ENCODE data around the gene ATP2B2. TPM values are rescaled to one million over a fixed set of nuclear protein-coding genes. Genes with fewer than 3 reads are reported as not detected.

Gene ATP2B2
- total RNA-seq, 1 donor from 2014 or later = not detected

- DNase-seq (ENCODE audit: low spot score in 2 of 2, unreplicated experiment in 2 of 2) = no peak
- H3K36me3 Mint-ChIP-seq = no peaks in the 10 kb centered on the region
- H3K4me1 Mint-ChIP-seq = no peaks in the 10 kb centered on the region
- peaks cover 11% of the 10 kb centered on the region for H3K27me3 Mint-ChIP-seq (ENCODE audit: low read depth)
- no peaks in the 10 kb centered on the region for H3K9me3 Mint-ChIP-seq
- H3K27ac Mint-ChIP-seq = no peak overlapping the region
- TF ChIP-seq, protein P1, sequence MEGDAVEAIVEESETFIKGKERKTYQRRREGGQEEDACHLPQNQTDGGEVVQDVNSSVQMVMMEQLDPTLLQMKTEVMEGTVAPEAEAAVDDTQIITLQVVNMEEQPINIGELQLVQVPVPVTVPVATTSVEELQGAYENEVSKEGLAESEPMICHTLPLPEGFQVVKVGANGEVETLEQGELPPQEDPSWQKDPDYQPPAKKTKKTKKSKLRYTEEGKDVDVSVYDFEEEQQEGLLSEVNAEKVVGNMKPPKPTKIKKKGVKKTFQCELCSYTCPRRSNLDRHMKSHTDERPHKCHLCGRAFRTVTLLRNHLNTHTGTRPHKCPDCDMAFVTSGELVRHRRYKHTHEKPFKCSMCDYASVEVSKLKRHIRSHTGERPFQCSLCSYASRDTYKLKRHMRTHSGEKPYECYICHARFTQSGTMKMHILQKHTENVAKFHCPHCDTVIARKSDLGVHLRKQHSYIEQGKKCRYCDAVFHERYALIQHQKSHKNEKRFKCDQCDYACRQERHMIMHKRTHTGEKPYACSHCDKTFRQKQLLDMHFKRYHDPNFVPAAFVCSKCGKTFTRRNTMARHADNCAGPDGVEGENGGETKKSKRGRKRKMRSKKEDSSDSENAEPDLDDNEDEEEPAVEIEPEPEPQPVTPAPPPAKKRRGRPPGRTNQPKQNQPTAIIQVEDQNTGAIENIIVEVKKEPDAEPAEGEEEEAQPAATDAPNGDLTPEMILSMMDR (IDR thresholded peaks at IDR 0.05; ENCODE audit: unreplicated experiment) = no peak
- H3K4me3 Mint-ChIP-seq = no peak overlapping the region
These were observed 135.0 kb downstream of the ATP2B2 start for GRCh38 chr3:10370429-10370828.

DNA sequence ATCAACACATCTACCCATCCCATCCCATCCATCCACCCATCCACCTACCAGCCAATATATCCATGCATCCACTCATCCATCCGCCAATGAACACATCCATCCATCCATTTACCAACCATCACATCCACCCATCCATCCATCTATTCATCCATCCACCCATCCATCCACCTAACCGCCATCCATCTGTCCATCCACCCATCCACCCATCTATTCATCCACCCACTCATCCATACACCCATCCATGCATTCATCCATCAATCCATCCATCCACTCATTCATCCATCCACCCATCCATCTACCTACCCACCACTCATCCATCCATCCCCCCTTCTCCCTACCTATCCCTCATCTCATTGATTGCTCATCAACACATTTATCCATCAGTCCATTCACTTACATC lies 136.9 kb downstream of the ATP2B2 start:
- H3K9me3 Mint-ChIP-seq = peaks cover under 1% of the 10 kb centered on the region
- H3K27ac Mint-ChIP-seq = no peak overlapping the region
- no peak for DNase-seq (ENCODE audit: low spot score in 2 of 2, unreplicated experiment in 2 of 2)
- H3K27me3 Mint-ChIP-seq (ENCODE audit: low read depth) = peaks cover 13% of the 10 kb centered on the region
- H3K4me1 Mint-ChIP-seq = no peaks in the 10 kb centered on the region
- H3K4me3 Mint-ChIP-seq = no peak overlapping the region
- no peaks in the 10 kb centered on the region for H3K36me3 Mint-ChIP-seq
- TF ChIP-seq, protein P1 (IDR thresholded peaks at IDR 0.05; ENCODE audit: unreplicated experiment) = no peak

DNA sequence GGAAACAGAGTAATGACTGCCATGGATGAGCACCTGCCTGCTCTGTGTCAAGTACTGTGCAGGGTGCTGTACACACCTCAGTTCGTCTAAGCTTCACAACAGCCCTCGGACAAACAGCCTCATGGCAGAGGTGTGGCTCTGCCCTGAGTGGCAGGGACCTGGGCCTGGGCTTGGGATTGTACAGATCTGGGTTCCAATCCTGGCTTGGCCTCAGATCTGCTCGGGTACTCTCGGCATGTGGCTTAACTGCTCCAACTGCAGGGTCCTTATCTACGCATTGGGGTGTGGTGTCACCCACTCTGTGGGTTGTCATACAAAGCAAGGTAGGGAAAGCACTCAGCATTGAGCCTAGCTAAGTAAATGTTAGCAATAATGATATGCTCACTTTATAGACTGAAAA lies 137.9 kb downstream of the ATP2B2 start:
- Mint-ChIP-seq H3K4me3 (no peak overlapping the region), H3K36me3 (no peaks in the 10 kb centered on the region), H3K27me3 (ENCODE audit: low read depth) (peaks cover 17% of the 10 kb centered on the region), H3K4me1 (no peaks in the 10 kb centered on the region), H3K27ac (no peak overlapping the region), H3K9me3 (peaks cover 3% of the 10 kb centered on the region)
- no peak for DNase-seq (ENCODE audit: low spot score in 2 of 2, unreplicated experiment in 2 of 2)
- TF ChIP-seq, protein P1 (IDR thresholded peaks at IDR 0.05; ENCODE audit: unreplicated experiment) = no peak

DNA sequence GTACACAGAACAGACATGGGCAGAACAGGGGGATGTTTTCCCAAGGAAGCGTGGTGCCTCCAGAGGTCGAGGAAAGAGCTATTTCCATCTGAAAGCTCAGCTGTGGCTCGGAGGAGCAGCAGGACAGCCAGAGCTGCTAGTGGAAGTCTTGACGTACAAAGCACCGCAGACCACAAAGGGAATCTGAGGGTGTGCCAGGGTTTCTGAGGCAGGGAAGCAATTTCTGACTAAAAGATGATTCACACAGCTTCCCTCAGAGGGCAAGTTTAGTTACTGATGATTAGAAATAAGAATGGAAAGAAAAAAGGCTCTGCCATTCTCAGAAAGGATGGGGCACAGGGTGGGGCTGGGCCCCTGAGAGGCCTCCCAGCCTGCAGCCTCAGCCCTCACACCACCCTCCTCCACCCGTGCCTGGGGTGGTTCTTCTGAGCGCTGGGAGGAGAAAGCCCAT lies 138.7 kb downstream of the ATP2B2 start:
- H3K9me3 Mint-ChIP-seq = peaks cover 3% of the 10 kb centered on the region
- H3K27me3 Mint-ChIP-seq (ENCODE audit: low read depth) = peaks cover 20% of the 10 kb centered on the region
- H3K4me1 Mint-ChIP-seq = no peaks in the 10 kb centered on the region
- no peak for DNase-seq (ENCODE audit: low spot score in 2 of 2, unreplicated experiment in 2 of 2)
- TF ChIP-seq, protein P1 (IDR thresholded peaks at IDR 0.05; ENCODE audit: unreplicated experiment) = no peak
- no peaks in the 10 kb centered on the region for H3K36me3 Mint-ChIP-seq
- H3K27ac Mint-ChIP-seq = no peak overlapping the region
- H3K4me3 Mint-ChIP-seq = no peak overlapping the region

GRCh38 chr3:10365791-10366190 lies 139.6 kb downstream of the ATP2B2 start:
- H3K36me3 Mint-ChIP-seq = no peaks in the 10 kb centered on the region
- no peak overlapping the region for H3K4me3 Mint-ChIP-seq
- TF ChIP-seq, protein P1 (IDR thresholded peaks at IDR 0.05; ENCODE audit: unreplicated experiment) = no peak

DNA sequence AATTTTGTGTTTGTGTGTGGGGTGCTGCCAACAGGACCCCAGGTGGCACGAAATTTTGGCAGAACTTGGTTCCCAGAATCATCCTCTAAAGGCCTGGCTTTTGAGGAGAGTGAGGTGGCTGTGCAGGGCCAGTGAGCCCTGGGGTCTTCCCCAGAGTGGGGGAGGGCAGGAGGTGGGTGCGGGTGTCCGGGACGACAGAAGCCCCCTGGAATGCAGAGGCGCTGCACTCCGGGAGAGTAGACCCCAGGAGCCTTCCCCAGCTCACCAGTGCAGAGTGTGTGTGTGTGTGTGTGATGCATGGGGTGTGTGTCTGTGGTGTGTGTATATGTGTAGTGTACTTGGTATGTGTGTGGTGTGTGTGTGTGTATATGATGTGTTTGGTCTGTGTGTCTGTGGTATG lies 140.1 kb downstream of the ATP2B2 start:
- TF ChIP-seq, protein P1 (IDR thresholded peaks at IDR 0.05; ENCODE audit: unreplicated experiment) = no peak
- no peaks in the 10 kb centered on the region for H3K4me1 Mint-ChIP-seq
- no peak overlapping the region for H3K4me3 Mint-ChIP-seq
- DNase-seq (ENCODE audit: low spot score in 2 of 2, unreplicated experiment in 2 of 2) = no peak
- no peak overlapping the region for H3K27ac Mint-ChIP-seq
- no peaks in the 10 kb centered on the region for H3K36me3 Mint-ChIP-seq
- peaks cover 28% of the 10 kb centered on the region for H3K27me3 Mint-ChIP-seq (ENCODE audit: low read depth)
- H3K9me3 Mint-ChIP-seq = peaks cover 3% of the 10 kb centered on the region

More at GRCh38 chr3:10365791-10366190, 139.6 kb downstream of the ATP2B2 start:
- Mint-ChIP-seq H3K9me3 (peaks cover 3% of the 10 kb centered on the region), H3K27me3 (ENCODE audit: low read depth) (peaks cover 29% of the 10 kb centered on the region), H3K27ac (no peak overlapping the region), H3K4me1 (no peaks in the 10 kb centered on the region)
- DNase-seq (ENCODE audit: low spot score in 2 of 2, unreplicated experiment in 2 of 2) = no peak
